ENCODE results near the gene MYL10.

GRCh38 chr7:101651112-101651511, 22.0 kb upstream of the MYL10 start:
- TF ChIP-seq CTCF (IDR thresholded peaks at IDR 0.05) = no peak
- no peak for TF ChIP-seq POLR2AphosphoS5 (IDR thresholded peaks at IDR 0.05)
